Neutrophil (primary cell): ENCODE data around the gene VTI1B.
A peak's percentile ranks its signal among the peaks of the same experiment; 100 is the strongest.
"Not testable (repeated sequence)": the region's sequence is repeated elsewhere in the genome, so short reads cannot be mapped to it uniquely, and the experiment has no call there.

ENCODE experiments used
- H3K27ac ChIP-seq: fragments of 200-600 bp; sonication (generic); 2 replicates; pipeline ENCODE4 v1.5.1; 2016; ENCODE audit warnings: mild to moderate bottlenecking, moderate library complexity
- H3K27me3 ChIP-seq: fragments of 200-600 bp; sonication (generic); 2 replicates; pipeline ENCODE4 v1.6.0; 2016; ENCODE audit warnings: mild to moderate bottlenecking
- H3K36me3 ChIP-seq: fragments of 200-600 bp; sonication (generic); 2 replicates; pipeline ENCODE4 v1.5.1; 2017
- H3K4me1 ChIP-seq, 2 experiments: fragments of 200-600 bp in 1 of 2; sonication (generic) in 1 of 2; 1 replicate in 1 of 2; 2 replicates in 1 of 2; pipeline versions ENCODE4 v1.5.1 to v1.6.1; 2013 to 2016; ENCODE audit warnings: low read depth in 1 of 2, low read length in 1 of 2, mild to moderate bottlenecking in 1 of 2, moderate library complexity in 1 of 2; ENCODE audit not compliant: control insufficient read depth in 1 of 2, insufficient read depth in 1 of 2
- H3K4me3 ChIP-seq, 2 experiments: fragments of 200-600 bp in 1 of 2; sonication (generic) in 1 of 2; 1 replicate in 1 of 2; 2 replicates in 1 of 2; pipeline ENCODE4 v1.5.1; 2013 to 2016; ENCODE audit warnings: low read depth in 1 of 2, low read length in 1 of 2, mild to moderate bottlenecking in 1 of 2, moderate library complexity in 1 of 2
- H3K9me3 ChIP-seq: fragments of 200-600 bp; sonication (generic); 2 replicates; pipeline ENCODE4 v1.5.1; 2016
- TF ChIP-seq, protein P1 (sequence below): fragments of 200-600 bp; sonication (generic); IDR thresholded peaks from 2 replicates; pipeline ENCODE4 v1.5.1; 2016; ENCODE audit warnings: antibody characterized with exemption

The VTI1B gene

GRCh38 chr14:67602076-67602475 lies 72.4 kb downstream of the VTI1B start:
- H3K27ac ChIP-seq: no peak overlapping the region
- TF ChIP-seq, protein P1, sequence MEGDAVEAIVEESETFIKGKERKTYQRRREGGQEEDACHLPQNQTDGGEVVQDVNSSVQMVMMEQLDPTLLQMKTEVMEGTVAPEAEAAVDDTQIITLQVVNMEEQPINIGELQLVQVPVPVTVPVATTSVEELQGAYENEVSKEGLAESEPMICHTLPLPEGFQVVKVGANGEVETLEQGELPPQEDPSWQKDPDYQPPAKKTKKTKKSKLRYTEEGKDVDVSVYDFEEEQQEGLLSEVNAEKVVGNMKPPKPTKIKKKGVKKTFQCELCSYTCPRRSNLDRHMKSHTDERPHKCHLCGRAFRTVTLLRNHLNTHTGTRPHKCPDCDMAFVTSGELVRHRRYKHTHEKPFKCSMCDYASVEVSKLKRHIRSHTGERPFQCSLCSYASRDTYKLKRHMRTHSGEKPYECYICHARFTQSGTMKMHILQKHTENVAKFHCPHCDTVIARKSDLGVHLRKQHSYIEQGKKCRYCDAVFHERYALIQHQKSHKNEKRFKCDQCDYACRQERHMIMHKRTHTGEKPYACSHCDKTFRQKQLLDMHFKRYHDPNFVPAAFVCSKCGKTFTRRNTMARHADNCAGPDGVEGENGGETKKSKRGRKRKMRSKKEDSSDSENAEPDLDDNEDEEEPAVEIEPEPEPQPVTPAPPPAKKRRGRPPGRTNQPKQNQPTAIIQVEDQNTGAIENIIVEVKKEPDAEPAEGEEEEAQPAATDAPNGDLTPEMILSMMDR: no peak
- H3K27me3 ChIP-seq: peaks cover 10% of the 10 kb centered on the region
- H3K4me3 ChIP-seq: no peak overlapping the region
- H3K9me3 ChIP-seq: no peaks in the 10 kb centered on the region
- H3K36me3 ChIP-seq: no peaks in the 10 kb centered on the region
- H3K4me1 ChIP-seq: peaks cover 5 to 13% of the 10 kb centered on the region in 2 experiments

- not testable (repeated sequence) for H3K9me3 ChIP-seq, H3K36me3 ChIP-seq, H3K27me3 ChIP-seq
- peak overlapping the region; percentile 69 for H3K27ac ChIP-seq
- H3K4me3 ChIP-seq: peak overlapping the region; percentile 73 to 82
- H3K4me1 ChIP-seq: peaks cover 5 to 13% of the 10 kb centered on the region in 2 experiments
These were observed 73.9 kb downstream of the VTI1B start for GRCh38 chr14:67600562-67600974.

- peak within 1 kb of the TSS; percentile 73 to 82 for H3K4me3 ChIP-seq
- H3K27ac ChIP-seq: peak within 1 kb of the TSS; percentile 69
- TF ChIP-seq, protein P1: peak; percentile 57
These were observed 74.5 kb downstream of the VTI1B start, which contains the start of gene PIGH for GRCh38 chr14:67599698-67600561. PIGH (minus strand) TSS chr14:67600268; CDS start chr14:67600203, 65 bp downstream.

More at GRCh38 chr14:67599698-67600561, 74.5 kb downstream of the VTI1B start, which contains the start of gene PIGH:
- Histone ChIP-seq H3K27me3 (peaks cover 10% of the 10 kb centered on the region), H3K4me1 (peaks cover 5 to 13% of the 10 kb centered on the region in 2 experiments), H3K36me3 (no peaks in the 10 kb centered on the region), H3K9me3 (no peaks in the 10 kb centered on the region)
